ENCODE results near the gene GPA33. TPM values are rescaled to one million over a fixed set of nuclear protein-coding genes. Genes with fewer than 3 reads are reported as not detected.
A peak's percentile ranks its signal among the peaks of the same experiment; 100 is the strongest.

The GPA33 gene
- total RNA-seq, 2 donors from 2014 or later: 0.20 to 0.76 TPM

- H3K36me3 Mint-ChIP-seq: no peaks in the 10 kb centered on the region
- peak overlapping the region; percentile 18 to 20 for H3K27ac Mint-ChIP-seq
- H3K9me3 Mint-ChIP-seq: peaks cover 0 to 6% of the 10 kb centered on the region in 2 donors
- ATAC-seq (no peak), DNase-seq (ENCODE audit: low spot score in 2 of 2) (no peak)
Measured at GRCh38 chr1:167077128-167077867, 12.9 kb downstream of the GPA33 start.

- peak overlapping the region in 1 of 2 donors; percentile 6 for H3K27ac Mint-ChIP-seq
- H3K36me3 Mint-ChIP-seq: no peaks in the 10 kb centered on the region
- DNase-seq (ENCODE audit: low spot score in 2 of 2) (no peak), ATAC-seq (peak in 1 of 2 donors; percentile 59)
- H3K9me3 Mint-ChIP-seq: peaks cover 0 to 6% of the 10 kb centered on the region in 2 donors
Measured at GRCh38 chr1:167076136-167076710, 14.0 kb downstream of the GPA33 start.

GRCh38 chr1:167071286-167071685 lies 18.9 kb downstream of the GPA33 start:
- Mint-ChIP-seq H3K9me3 (peaks cover 0 to 6% of the 10 kb centered on the region in 2 donors), H3K27ac (no peak overlapping the region), H3K36me3 (no peaks in the 10 kb centered on the region)
- ATAC-seq (no peak), DNase-seq (ENCODE audit: low spot score in 2 of 2) (peak in 1 of 2 donors; percentile 37)

- peak in 1 of 2 donors; percentile 49 for DNase-seq (ENCODE audit: low spot score in 2 of 2)
- H3K36me3 Mint-ChIP-seq: no peaks in the 10 kb centered on the region
- H3K9me3 Mint-ChIP-seq: no peaks in the 10 kb centered on the region
- no peak for ATAC-seq
- H3K27ac Mint-ChIP-seq: no peak overlapping the region
Measured at GRCh38 chr1:167068761-167069160, 21.4 kb downstream of the GPA33 start.

- DNase-seq (ENCODE audit: low spot score in 2 of 2) (no peak), ATAC-seq (no peak)
- Mint-ChIP-seq H3K9me3 (no peaks in the 10 kb centered on the region), H3K27ac (no peak overlapping the region), H3K36me3 (no peaks in the 10 kb centered on the region)
Measured at GRCh38 chr1:167067904-167068303, 22.3 kb downstream of the GPA33 start.

- ATAC-seq (peak; percentile 88 to 95), DNase-seq (ENCODE audit: low spot score in 2 of 2) (peak; percentile 80 to 88)
- no peaks in the 10 kb centered on the region for H3K36me3 Mint-ChIP-seq
- no peak overlapping the region for H3K27ac Mint-ChIP-seq
- H3K9me3 Mint-ChIP-seq: no peaks in the 10 kb centered on the region
Measured at GRCh38 chr1:167066333-167067122, 23.6 kb downstream of the GPA33 start.

GRCh38 chr1:167065471-167065870 lies 24.7 kb downstream of the GPA33 start:
- ATAC-seq (no peak), DNase-seq (ENCODE audit: low spot score in 2 of 2) (no peak)
- Mint-ChIP-seq H3K9me3 (no peaks in the 10 kb centered on the region), H3K27ac (no peak overlapping the region), H3K36me3 (no peaks in the 10 kb centered on the region)

- Mint-ChIP-seq H3K36me3 (no peaks in the 10 kb centered on the region), H3K27ac (no peak overlapping the region), H3K9me3 (no peaks in the 10 kb centered on the region)
- ATAC-seq (no peak), DNase-seq (ENCODE audit: low spot score in 2 of 2) (no peak)
Measured at GRCh38 chr1:167064621-167065020, 25.6 kb downstream of the GPA33 start.

GRCh38 chr1:167061073-167061464 lies 29.1 kb downstream of the GPA33 start:
- peak in 1 of 2 donors; percentile 20 for DNase-seq (ENCODE audit: low spot score in 2 of 2)
- Mint-ChIP-seq H3K27ac (peak overlapping the region in 1 of 2 donors; percentile 7), H3K36me3 (no peaks in the 10 kb centered on the region), H3K9me3 (no peaks in the 10 kb centered on the region)
- ATAC-seq: no peak

- H3K9me3 Mint-ChIP-seq: no peaks in the 10 kb centered on the region
- ATAC-seq: no peak
- H3K36me3 Mint-ChIP-seq: no peaks in the 10 kb centered on the region
- DNase-seq (ENCODE audit: low spot score in 2 of 2): no peak
- H3K27ac Mint-ChIP-seq: peak overlapping the region; percentile 7 to 50
Measured at GRCh38 chr1:167060141-167061072, 29.8 kb downstream of the GPA33 start.

GRCh38 chr1:167059809-167060107 lies 30.4 kb downstream of the GPA33 start:
- no peak for ATAC-seq
- no peaks in the 10 kb centered on the region for H3K36me3 Mint-ChIP-seq

GRCh38 chr1:167059045-167059808 lies 30.9 kb downstream of the GPA33 start:
- Mint-ChIP-seq H3K9me3 (no peaks in the 10 kb centered on the region), H3K27ac (peak overlapping the region; percentile 44 to 83), H3K36me3 (no peaks in the 10 kb centered on the region)
- ATAC-seq: peak; percentile 61 to 71
- peak; percentile 75 to 79 for DNase-seq (ENCODE audit: low spot score in 2 of 2)

More at GRCh38 chr1:167059809-167060107, 30.4 kb downstream of the GPA33 start:
- no peak for DNase-seq (ENCODE audit: low spot score in 2 of 2)
- Mint-ChIP-seq H3K9me3 (no peaks in the 10 kb centered on the region), H3K27ac (peak overlapping the region in 1 of 2 donors; percentile 83)

- no peaks in the 10 kb centered on the region for H3K36me3 Mint-ChIP-seq
- ATAC-seq: peak; percentile 43 to 78
Measured at GRCh38 chr1:167057241-167057688, 32.9 kb downstream of the GPA33 start.

GRCh38 chr1:167056529-167057231 lies 33.5 kb downstream of the GPA33 start:
- H3K36me3 Mint-ChIP-seq: no peaks in the 10 kb centered on the region
- H3K27ac Mint-ChIP-seq: no peak overlapping the region
- DNase-seq (ENCODE audit: low spot score in 2 of 2): no peak
- peak in 1 of 2 donors; percentile 40 for ATAC-seq
- H3K9me3 Mint-ChIP-seq: no peaks in the 10 kb centered on the region

More at GRCh38 chr1:167057241-167057688, 32.9 kb downstream of the GPA33 start:
- H3K27ac Mint-ChIP-seq: no peak overlapping the region
- no peaks in the 10 kb centered on the region for H3K9me3 Mint-ChIP-seq
- DNase-seq (ENCODE audit: low spot score in 2 of 2): peak in 1 of 2 donors; percentile 30

- no peaks in the 10 kb centered on the region for H3K36me3 Mint-ChIP-seq
- DNase-seq (ENCODE audit: low spot score in 2 of 2) (no peak), ATAC-seq (no peak)
- H3K9me3 Mint-ChIP-seq: no peaks in the 10 kb centered on the region
- H3K27ac Mint-ChIP-seq: no peak overlapping the region
Measured at GRCh38 chr1:167054946-167055630, 35.1 kb downstream of the GPA33 start.
